GM19238 (cell line): ENCODE data around the gene PRUNE1.

ENCODE experiments used
- DNase-seq: peaks from one replicate; pipeline ENCODE4 v3.0.0; 2011; ENCODE audit warnings: low spot score; ENCODE audit not compliant: insufficient read length

Gene PRUNE1

DNA sequence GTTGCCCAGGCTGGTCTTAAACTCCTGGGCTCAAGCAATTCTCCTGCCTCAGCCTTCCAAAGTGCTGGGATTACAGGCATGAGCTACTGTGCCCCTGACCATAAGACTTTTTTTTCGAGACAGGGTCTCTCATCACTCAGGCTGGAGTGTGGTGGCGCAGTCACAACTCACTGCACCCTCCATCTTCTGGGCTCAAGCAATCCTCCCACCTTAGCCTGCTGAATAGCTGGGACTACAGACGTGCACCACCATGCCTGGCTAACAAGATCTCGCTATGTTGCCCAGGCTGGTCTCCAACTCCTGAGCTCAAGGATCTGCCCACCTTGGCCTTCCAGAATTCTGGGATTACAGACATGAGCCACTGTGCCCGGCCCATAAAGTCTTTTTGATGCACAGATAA, 41.2 kb downstream of the PRUNE1 start:
- no peak for DNase-seq

DNA sequence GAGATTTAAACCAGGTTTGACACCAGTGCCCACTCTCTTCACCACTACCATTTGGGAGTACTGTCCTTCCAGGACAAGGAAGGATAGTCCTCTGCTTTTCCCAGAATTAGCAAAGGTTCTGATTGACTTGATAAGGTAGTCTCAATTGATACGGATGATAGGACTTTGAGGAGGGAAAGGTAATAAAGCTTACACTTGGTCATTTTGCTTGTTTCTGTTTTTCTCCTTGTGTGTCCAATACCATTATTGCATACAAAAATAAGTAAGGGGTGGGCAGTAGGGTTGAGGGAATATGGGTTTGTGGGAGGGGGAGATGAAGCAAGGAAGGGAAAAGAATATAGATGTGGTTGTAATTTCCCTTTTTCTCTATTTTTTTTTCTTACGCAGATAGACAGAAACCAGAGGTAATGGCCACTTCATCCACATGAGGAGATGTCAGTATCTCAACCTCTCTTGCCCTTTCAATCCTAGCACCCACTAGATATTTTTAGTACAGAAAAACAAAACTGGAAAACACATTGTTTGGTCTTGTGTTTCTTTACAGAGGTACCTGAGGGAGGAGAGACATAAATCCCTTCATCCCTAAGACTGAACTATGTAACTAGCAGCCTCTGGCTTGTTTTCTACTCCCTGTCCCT, 41.9 kb downstream of the PRUNE1 start:
- no peak for DNase-seq

- no peak for DNase-seq
Measured at GRCh38 chr1:151051356-151052009, 43.2 kb downstream of the PRUNE1 start.

GRCh38 chr1:151054971-151055547, 46.8 kb downstream of the PRUNE1 start:
- DNase-seq: no peak

GRCh38 chr1:151055581-151055980, 47.3 kb downstream of the PRUNE1 start:
- DNase-seq: no peak

GRCh38 chr1:151056149-151056548, 47.9 kb downstream of the PRUNE1 start:
- no peak for DNase-seq

DNA sequence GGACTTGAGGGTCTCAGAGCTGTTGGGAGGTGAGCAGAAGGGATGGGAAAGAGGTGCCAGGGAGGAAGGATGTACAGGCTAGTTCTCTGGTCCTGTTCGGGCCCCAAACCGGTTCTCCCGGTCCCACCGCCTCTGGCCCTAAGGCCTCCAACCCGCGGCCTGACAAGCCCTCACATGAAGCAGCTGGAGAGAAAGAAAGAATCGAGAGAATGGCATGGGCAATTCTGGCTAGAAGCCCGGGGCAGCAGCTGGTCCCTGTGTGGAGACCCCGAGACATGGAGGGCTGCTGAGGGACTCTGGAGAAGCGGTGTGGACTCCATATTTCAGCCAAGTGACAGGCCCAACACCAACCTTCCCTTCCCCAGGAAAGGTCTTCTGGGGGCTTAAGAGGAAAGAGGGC, 50.4 kb downstream of the PRUNE1 start:
- no peak for DNase-seq

- peak; percentile 88 for DNase-seq
Measured at GRCh38 chr1:151059109-151060006, 51.1 kb downstream of the PRUNE1 start, which contains the start of gene CDC42SE1. CDC42SE1 (minus strand) TSS chr1:151059622; CDS start chr1:151055730, 3,892 bp downstream.

DNA sequence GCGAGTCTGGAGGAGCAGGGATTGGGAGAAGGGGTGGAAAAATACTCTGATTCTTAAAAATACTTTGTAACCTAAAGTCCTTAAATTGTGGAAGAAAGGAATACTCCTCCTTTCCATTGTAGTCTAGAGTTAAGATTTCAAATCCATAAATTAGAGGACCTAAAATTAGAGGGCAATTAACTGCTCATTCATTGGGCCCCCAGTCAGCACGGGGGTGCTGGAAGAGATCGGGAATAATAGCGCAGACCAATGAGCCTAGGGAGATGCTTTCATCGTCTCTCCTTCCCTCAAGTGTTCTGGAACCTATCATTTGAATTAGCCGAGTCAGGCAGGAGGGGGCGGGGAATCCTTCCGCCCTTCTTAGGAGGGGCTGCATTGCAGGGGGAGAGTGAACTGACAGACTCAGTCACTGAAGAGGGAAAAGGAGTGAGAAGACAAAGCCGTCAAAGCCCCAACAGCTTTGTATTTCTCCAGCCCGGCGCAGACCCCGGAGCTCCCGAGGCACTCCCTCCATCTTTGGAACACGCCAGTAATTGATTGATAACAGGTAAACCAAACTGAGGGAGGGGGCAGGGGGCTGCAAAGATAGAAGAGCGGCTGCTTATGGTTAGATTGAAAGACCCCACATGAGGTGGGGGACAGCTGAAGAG, 51.9 kb downstream of the PRUNE1 start, which contains the start of gene MLLT11:
MLLT11 (plus strand) TSS at position 391 of the 650 bp plus-strand sequence. CDS start 6,828 bp downstream, outside the sequence.
- no peak for DNase-seq

- no peak for DNase-seq
Measured at GRCh38 chr1:151060657-151061421, 52.6 kb downstream of the PRUNE1 start.

GRCh38 chr1:151061704-151062103, 53.5 kb downstream of the PRUNE1 start:
- DNase-seq: no peak

GRCh38 chr1:151062741-151063371, 54.6 kb downstream of the PRUNE1 start:
- no peak for DNase-seq

DNA sequence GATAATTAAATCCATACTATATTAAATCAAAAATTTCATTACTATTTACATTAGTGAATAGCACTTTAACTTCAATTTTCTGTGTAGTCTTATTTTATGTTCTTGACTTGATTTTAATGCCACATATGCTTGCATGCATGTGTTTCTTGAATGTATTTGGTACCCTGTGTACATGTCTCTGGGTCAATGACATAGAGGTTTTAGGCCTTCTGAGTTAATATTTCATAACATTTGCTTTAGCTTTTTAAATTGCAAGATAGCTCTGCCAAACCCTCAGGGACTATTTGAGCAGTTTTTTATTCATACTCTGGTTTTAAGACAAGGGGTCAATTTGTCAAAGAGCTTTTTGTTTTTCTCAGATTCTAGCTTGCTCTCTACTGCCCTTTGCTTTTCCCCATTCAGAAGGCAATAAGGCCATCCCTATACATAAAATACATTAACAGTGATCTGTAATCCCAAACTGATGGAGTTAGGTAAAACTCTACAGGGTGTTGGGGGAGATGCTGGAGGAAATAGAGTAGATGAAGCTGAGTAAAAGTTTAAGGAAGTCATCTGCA, 56.9 kb downstream of the PRUNE1 start:
- no peak for DNase-seq

GRCh38 chr1:151067185-151067584, 58.9 kb downstream of the PRUNE1 start:
- DNase-seq: no peak

DNA sequence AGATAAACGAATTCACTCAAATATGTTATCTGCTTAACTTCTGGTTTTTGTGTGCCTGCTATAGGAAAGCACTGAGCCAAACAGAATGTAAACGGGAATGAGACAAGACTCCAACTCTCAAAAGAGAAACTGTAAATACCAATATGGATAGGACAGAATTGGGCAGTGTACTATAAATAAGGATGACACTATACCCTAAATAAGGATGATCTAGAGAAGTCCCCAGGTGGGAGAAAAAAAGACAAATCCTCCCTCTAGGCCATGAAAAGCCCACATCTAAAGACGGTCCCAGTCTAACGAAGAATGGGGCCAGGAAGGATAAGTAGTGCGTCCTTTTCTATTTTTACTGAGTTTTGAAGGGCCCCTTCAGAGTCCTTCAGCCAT, 60.8 kb downstream of the PRUNE1 start:
- no peak for DNase-seq

GRCh38 chr1:151070474-151071276, 62.4 kb downstream of the PRUNE1 start, which contains the start of gene GABPB2:
GABPB2 (plus strand) TSS chr1:151070761; CDS start chr1:151088190, 17,429 bp downstream.
- DNase-seq: peak; percentile 85

DNA sequence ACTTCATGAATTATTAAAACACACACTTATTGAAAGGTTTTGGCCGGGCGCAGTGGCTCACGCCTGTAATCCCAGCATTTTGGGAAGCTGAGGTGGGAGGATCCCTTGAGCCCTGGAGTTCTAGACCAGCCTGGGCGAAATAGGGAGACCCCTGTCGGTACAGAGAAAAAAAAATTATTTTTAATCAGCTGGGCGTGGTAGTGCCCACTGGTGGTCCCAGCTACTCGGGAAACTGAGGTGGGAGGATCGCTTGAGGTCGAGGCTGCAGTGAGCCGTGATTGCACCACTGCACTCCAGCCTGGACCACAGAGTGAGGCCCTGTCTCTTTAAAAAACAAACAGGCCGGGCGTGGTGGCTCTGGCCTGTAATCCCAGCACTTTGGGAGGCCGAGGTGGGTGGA, 64.0 kb downstream of the PRUNE1 start:
- no peak for DNase-seq
